Activated T-helper 17 cell treated with anti-CD3 and anti-CD28 coated beads, Interleukin-2, amount 50 U/mL, for 72 hours (primary cell): ENCODE results near the gene MRAP2. TPM values are rescaled to one million over a fixed set of nuclear protein-coding genes. Genes with fewer than 3 reads are reported as not detected.

Experiments used
- ATAC-seq: fragments of 150-1000 bp; cut with Tn5 transposase; replicated peaks from 2 replicates; pipeline ENCODE4 v1.10.0; 2021; ENCODE audit warnings: mild to moderate bottlenecking, moderate library complexity
- H3K27ac Mint-ChIP-seq: one replicate; pipeline ENCODE4 v1.8.0; 2022; ENCODE audit warnings: mixed read lengths
- H3K27me3 Mint-ChIP-seq: one replicate; pipeline ENCODE4 v1.8.0; 2022; ENCODE audit warnings: mixed read lengths
- H3K36me3 Mint-ChIP-seq: one replicate; pipeline ENCODE4 v1.8.0; 2022; ENCODE audit warnings: low read depth, mild to moderate bottlenecking, mixed read lengths
- H3K4me1 Mint-ChIP-seq: one replicate; pipeline ENCODE4 v1.8.0; 2022; ENCODE audit warnings: mixed read lengths
- H3K4me3 Mint-ChIP-seq: one replicate; pipeline ENCODE4 v1.8.0; 2022; ENCODE audit warnings: mild to moderate bottlenecking, mixed read lengths
- H3K9me3 Mint-ChIP-seq: one replicate; pipeline ENCODE4 v1.8.0; 2022; ENCODE audit warnings: mixed read lengths
- total RNA-seq, 2 donors: library from RNA; stranded (reverse); gene quantifications; one replicate each; pipeline ENCODE4 v1.2.3, GENCODE V29; 2022

MRAP2 gene
- total RNA-seq = under 1 TPM in 1 of 2 donors, not detected in 1; 0.11 TPM

GRCh38 chr6:84033523-84034451 lies at the start of gene MRAP2:
Gene MRAP2, plus strand, starts transcription at chr6:84033772. Its CDS starts 21,547 bp downstream, at chr6:84055319.
- Mint-ChIP-seq H3K4me3 (no peak within 1 kb of the TSS), H3K27ac (no peak within 1 kb of the TSS), H3K36me3 (no peaks in the 10 kb centered on the region), H3K27me3 (peaks cover 52% of the 10 kb centered on the region), H3K9me3 (peaks cover 4% of the 10 kb centered on the region), H3K4me1 (no peaks in the 10 kb centered on the region)
- no peak for ATAC-seq

GRCh38 chr6:83984411-83984810 lies 49.2 kb upstream of the MRAP2 start:
- H3K36me3 Mint-ChIP-seq = no peaks in the 10 kb centered on the region
- no peak overlapping the region for H3K27ac Mint-ChIP-seq
- no peak for ATAC-seq
- H3K4me3 Mint-ChIP-seq = no peak overlapping the region
- H3K27me3 Mint-ChIP-seq = no peaks in the 10 kb centered on the region
- H3K4me1 Mint-ChIP-seq = no peaks in the 10 kb centered on the region
- H3K9me3 Mint-ChIP-seq = peaks cover 3% of the 10 kb centered on the region

DNA sequence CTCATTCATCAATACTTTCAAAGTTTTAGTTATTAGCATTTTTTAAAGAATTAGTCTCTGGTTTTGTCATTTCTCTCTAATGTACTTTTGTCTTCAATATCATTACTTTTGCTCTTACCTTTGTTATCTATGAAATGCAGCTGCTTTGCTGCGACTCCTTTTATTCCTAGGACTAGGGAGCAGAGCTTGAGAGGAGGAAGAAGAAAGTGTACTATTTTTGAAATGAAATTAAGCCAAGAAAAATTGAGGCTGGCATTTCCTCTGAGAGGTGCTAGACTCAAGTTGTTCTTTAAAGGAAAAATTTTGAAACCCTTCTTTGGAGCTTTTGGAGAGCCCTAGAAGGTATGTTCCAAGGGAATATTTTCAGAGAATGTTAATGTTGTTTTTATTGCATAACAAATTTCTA lies 48.3 kb upstream of the MRAP2 start:
- H3K27ac Mint-ChIP-seq = no peak overlapping the region
- H3K4me3 Mint-ChIP-seq = no peak overlapping the region
- H3K27me3 Mint-ChIP-seq = no peaks in the 10 kb centered on the region
- H3K4me1 Mint-ChIP-seq = no peaks in the 10 kb centered on the region
- H3K9me3 Mint-ChIP-seq = no peaks in the 10 kb centered on the region
- no peaks in the 10 kb centered on the region for H3K36me3 Mint-ChIP-seq
- no peak for ATAC-seq

- Mint-ChIP-seq H3K27me3 (no peaks in the 10 kb centered on the region), H3K4me1 (no peaks in the 10 kb centered on the region), H3K27ac (no peak overlapping the region), H3K9me3 (no peaks in the 10 kb centered on the region), H3K4me3 (no peak overlapping the region), H3K36me3 (no peaks in the 10 kb centered on the region)
- ATAC-seq = no peak
These were observed 47.9 kb upstream of the MRAP2 start for GRCh38 chr6:83985715-83986114.

DNA sequence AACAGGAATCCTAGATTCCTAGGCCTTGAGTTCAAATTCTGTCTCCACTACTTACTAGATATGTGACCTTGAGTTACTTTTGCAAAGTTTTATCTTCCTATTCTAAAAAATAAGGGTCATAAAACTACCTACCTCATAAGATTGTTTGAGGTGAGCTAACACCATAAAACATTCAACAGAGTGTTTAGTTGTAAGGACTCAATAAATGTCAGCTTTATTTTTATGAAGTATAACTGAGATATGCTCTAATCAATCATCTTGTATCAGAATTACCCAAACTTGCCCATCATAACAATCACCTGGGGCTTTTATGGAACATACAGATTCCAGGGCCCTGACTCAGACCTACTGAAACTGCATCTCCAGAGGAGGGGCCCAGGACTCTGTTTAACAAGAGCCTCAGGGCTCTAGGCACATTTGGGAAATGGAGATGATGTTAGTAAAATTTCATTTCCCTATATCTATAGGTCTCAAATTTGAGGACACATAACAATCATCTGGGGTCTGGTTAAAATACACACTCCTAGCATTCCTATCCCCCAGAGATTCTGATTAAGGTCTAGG lies 35.5 kb upstream of the MRAP2 start:
- no peaks in the 10 kb centered on the region for H3K4me1 Mint-ChIP-seq
- H3K27ac Mint-ChIP-seq = no peak overlapping the region
- H3K9me3 Mint-ChIP-seq = no peaks in the 10 kb centered on the region
- no peak overlapping the region for H3K4me3 Mint-ChIP-seq
- H3K27me3 Mint-ChIP-seq = peaks cover 10% of the 10 kb centered on the region
- H3K36me3 Mint-ChIP-seq = no peaks in the 10 kb centered on the region
- no peak for ATAC-seq

- Mint-ChIP-seq H3K4me3 (no peak overlapping the region), H3K27me3 (peaks cover 24% of the 10 kb centered on the region), H3K36me3 (no peaks in the 10 kb centered on the region), H3K27ac (no peak overlapping the region), H3K4me1 (no peaks in the 10 kb centered on the region), H3K9me3 (no peaks in the 10 kb centered on the region)
- no peak for ATAC-seq
These were observed 32.5 kb upstream of the MRAP2 start for GRCh38 chr6:84001119-84001518.

DNA sequence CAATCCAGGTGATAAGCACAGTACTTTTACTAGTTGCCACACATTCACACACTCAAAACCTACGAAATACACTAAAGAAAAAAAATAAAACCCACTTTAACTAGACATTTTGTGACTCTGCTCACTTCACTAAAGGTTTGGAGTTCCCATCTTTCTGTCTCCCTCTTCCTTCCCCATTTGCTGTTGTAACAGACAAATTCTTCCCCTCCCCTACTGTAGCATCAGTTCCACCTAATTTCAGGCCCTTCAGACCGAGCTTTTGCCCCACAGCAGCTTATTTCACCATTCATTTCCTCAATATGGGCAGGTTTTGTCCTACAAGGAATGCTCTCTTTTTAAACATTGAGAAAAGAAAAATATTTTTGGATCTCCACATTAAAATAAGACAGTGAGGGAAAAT lies 31.3 kb upstream of the MRAP2 start:
- Mint-ChIP-seq H3K36me3 (no peaks in the 10 kb centered on the region), H3K27ac (no peak overlapping the region), H3K27me3 (peaks cover 26% of the 10 kb centered on the region), H3K9me3 (no peaks in the 10 kb centered on the region), H3K4me1 (no peaks in the 10 kb centered on the region), H3K4me3 (no peak overlapping the region)
- no peak for ATAC-seq

DNA sequence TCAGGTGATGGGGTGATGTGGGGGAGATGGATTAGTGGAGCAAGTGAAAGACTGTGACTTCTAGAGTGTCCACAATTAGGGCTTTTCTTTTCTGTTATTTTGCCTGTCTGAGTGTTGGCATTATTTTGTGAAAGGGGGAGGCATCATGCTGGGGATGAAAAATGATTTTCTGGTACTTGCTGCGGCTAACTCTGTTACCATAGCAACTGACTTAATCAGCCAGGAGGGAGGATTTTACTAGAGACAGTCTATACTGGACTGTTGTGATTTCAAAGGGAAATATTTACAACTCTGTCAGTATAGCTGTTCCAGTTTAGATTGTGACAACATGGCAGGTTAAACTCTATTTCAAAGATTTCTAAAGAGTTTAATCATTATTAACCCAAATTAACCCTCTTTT lies 30.4 kb upstream of the MRAP2 start:
- H3K9me3 Mint-ChIP-seq = no peaks in the 10 kb centered on the region
- no peak overlapping the region for H3K4me3 Mint-ChIP-seq
- no peak overlapping the region for H3K27ac Mint-ChIP-seq
- no peaks in the 10 kb centered on the region for H3K4me1 Mint-ChIP-seq
- no peaks in the 10 kb centered on the region for H3K36me3 Mint-ChIP-seq
- ATAC-seq = no peak
- H3K27me3 Mint-ChIP-seq = peaks cover 30% of the 10 kb centered on the region

DNA sequence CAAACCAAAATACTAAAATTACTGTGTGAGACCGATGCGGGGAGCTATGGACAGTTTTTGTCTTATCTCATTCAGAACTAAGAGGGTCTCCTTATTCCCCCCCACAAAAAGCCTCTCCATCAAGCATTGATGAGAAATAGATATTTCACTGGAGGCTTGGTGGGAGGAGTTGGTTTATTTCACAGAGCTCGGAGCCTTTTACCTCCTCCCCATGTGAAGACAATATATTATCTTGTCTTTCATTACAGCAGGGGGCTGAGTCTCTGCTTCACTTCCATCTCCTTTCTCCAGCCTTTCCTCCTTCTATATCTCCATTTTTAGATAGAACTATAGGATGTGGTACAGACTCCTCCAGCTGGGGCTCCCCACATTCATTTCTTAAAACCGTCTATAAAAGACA lies 29.9 kb upstream of the MRAP2 start:
- Mint-ChIP-seq H3K4me1 (no peaks in the 10 kb centered on the region), H3K9me3 (no peaks in the 10 kb centered on the region), H3K36me3 (no peaks in the 10 kb centered on the region), H3K4me3 (no peak overlapping the region), H3K27ac (no peak overlapping the region), H3K27me3 (peaks cover 30% of the 10 kb centered on the region)
- ATAC-seq = no peak

DNA sequence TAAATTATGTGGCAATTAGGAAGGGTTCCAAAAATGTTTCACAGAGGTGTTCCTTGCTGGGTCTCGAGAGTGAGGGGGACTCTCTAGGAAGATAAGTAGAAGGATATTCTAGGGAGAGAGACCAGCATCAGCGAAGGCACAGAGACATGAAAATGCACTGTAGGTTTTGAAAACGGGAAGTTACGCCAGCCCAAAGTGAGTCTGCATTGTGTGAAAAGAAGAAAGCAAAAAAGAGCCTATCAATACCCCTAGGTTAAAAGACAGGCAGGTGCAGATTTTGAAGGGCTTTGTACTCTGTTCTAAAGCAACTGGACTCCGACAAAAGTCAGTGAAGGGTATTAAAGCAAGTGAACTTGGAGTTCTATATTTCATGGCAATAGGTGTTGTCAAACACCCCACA lies 25.7 kb upstream of the MRAP2 start:
- no peak for ATAC-seq
- no peaks in the 10 kb centered on the region for H3K36me3 Mint-ChIP-seq
- peaks cover 31% of the 10 kb centered on the region for H3K27me3 Mint-ChIP-seq
- H3K9me3 Mint-ChIP-seq = no peaks in the 10 kb centered on the region
- H3K4me3 Mint-ChIP-seq = no peak overlapping the region
- no peaks in the 10 kb centered on the region for H3K4me1 Mint-ChIP-seq
- H3K27ac Mint-ChIP-seq = no peak overlapping the region

GRCh38 chr6:84013354-84013753 lies 20.2 kb upstream of the MRAP2 start:
- Mint-ChIP-seq H3K27ac (no peak overlapping the region), H3K4me1 (no peaks in the 10 kb centered on the region)

GRCh38 chr6:84013931-84014330 lies 19.6 kb upstream of the MRAP2 start:
- Mint-ChIP-seq H3K27me3 (peaks cover 25% of the 10 kb centered on the region), H3K4me1 (no peaks in the 10 kb centered on the region), H3K9me3 (no peaks in the 10 kb centered on the region), H3K36me3 (no peaks in the 10 kb centered on the region), H3K27ac (no peak overlapping the region), H3K4me3 (no peak overlapping the region)
- ATAC-seq = no peak

More at GRCh38 chr6:84013354-84013753, 20.2 kb upstream of the MRAP2 start:
- Mint-ChIP-seq H3K36me3 (no peaks in the 10 kb centered on the region), H3K4me3 (no peak overlapping the region), H3K27me3 (peaks cover 19% of the 10 kb centered on the region), H3K9me3 (no peaks in the 10 kb centered on the region)
- no peak for ATAC-seq

DNA sequence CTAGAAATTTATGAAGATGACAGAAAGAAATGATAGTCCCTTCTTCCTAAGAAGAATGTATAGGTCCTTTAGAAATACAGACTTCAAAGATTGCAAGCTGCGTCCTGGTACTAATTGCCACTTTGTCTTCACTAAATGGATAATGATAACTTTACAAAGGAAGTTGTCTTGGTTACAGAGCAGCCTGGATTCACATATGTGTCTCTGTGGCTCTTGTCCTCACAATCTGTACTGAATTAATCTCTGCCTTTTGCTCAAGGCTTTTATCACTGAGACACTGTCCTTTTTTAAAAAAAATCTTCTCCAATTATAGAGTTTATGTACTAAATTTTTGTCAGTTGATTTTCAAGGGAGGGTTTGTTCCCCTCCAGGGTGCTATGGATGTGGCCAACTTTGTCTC lies 17.5 kb upstream of the MRAP2 start:
- no peaks in the 10 kb centered on the region for H3K4me1 Mint-ChIP-seq
- no peaks in the 10 kb centered on the region for H3K36me3 Mint-ChIP-seq
- no peak for ATAC-seq
- no peak overlapping the region for H3K27ac Mint-ChIP-seq
- H3K27me3 Mint-ChIP-seq = peaks cover 22% of the 10 kb centered on the region
- H3K9me3 Mint-ChIP-seq = no peaks in the 10 kb centered on the region
- no peak overlapping the region for H3K4me3 Mint-ChIP-seq

DNA sequence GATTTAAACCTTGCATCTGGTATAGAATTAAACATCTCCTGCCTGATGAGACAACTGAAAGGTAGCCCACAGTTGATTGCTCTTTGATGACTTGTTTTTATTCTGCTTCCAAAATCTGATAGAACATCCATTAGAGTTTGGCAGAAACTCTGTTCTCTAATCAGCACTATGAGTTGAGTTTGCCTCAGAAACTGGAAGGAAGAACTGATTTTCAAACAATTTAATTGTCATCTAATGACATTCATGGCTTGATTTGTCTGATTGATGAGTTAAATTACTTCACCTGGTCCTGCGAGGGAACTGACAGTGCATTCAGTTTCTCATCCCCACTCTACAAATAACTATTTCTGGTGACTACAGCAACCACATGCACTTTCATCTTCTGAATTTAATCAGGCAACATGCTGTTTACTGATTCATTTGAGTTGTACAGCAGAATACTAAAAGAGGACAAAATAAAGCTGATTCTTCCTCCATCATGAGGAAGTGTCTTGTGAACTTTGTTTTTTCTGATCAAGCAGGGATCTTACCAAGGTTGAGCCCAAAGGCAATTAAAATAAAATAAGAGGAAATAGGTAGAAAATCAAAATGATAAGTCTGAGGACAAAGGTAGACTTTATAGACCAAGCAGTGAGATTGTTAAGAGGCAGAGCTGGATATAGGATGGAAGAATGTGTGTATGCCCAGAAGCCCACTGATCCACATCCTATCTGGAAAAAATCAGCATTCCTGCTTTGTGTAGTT lies 15.7 kb upstream of the MRAP2 start:
- H3K27me3 Mint-ChIP-seq = peaks cover 30% of the 10 kb centered on the region
- H3K27ac Mint-ChIP-seq = no peak overlapping the region
- H3K9me3 Mint-ChIP-seq = no peaks in the 10 kb centered on the region
- no peaks in the 10 kb centered on the region for H3K36me3 Mint-ChIP-seq
- no peak for ATAC-seq
- H3K4me1 Mint-ChIP-seq = no peaks in the 10 kb centered on the region
- no peak overlapping the region for H3K4me3 Mint-ChIP-seq
